OCI-LY1 (cell line): ENCODE measurements around the gene TIPIN.

Experiments
- H2AFZ ChIP-seq: fragments of 200-600 bp; sonication (generic), shearing (Covaris generic); 2 replicates; pipeline ENCODE4 v1.6.0; 2014; ENCODE audit warnings: antibody characterized with exemption, mild to moderate bottlenecking, low read length
- H3F3A ChIP-seq: fragments of 200-600 bp; sonication (generic), shearing (Covaris generic); 2 replicates; pipeline ENCODE4 v1.6.0; 2014; ENCODE audit warnings: mild to moderate bottlenecking, antibody characterized with exemption, low read length, moderate library complexity; ENCODE audit not compliant: insufficient read depth
- H3K27ac ChIP-seq: fragments of 200-600 bp; sonication (generic); 2 replicates; pipeline ENCODE4 v1.5.1; 2014; ENCODE audit warnings: low read length, mixed run types, mild to moderate bottlenecking, low read depth; ENCODE audit not compliant: poor library complexity, severe bottlenecking
- H3K27me3 ChIP-seq: fragments of 200-600 bp; sonication (generic); 2 replicates; pipeline ENCODE4 v1.6.0; 2014; ENCODE audit warnings: antibody characterized with exemption, mild to moderate bottlenecking, low read length, moderate library complexity; ENCODE audit not compliant: insufficient read depth
- H3K36me3 ChIP-seq: fragments of 200-600 bp; sonication (generic); 2 replicates; pipeline ENCODE4 v1.6.1; 2014; ENCODE audit warnings: mild to moderate bottlenecking, antibody characterized with exemption, low read length, moderate library complexity, mixed read lengths; ENCODE audit not compliant: insufficient read depth
- H3K4me1 ChIP-seq: fragments of 200-600 bp; sonication (generic); 2 replicates; pipeline ENCODE4 v1.5.1; 2014; ENCODE audit warnings: mild to moderate bottlenecking, low read length, moderate library complexity; ENCODE audit not compliant: insufficient read depth, severe bottlenecking
- H3K4me2 ChIP-seq: fragments of 200-600 bp; sonication (generic), shearing (Covaris generic); 2 replicates; pipeline ENCODE4 v1.6.1; 2014; ENCODE audit warnings: low read length
- H3K4me3 ChIP-seq: fragments of 200-600 bp; sonication (generic); 2 replicates; pipeline ENCODE4 v1.5.1; 2014; ENCODE audit warnings: low read length, low read depth, mild to moderate bottlenecking, mixed read lengths; ENCODE audit not compliant: poor library complexity, severe bottlenecking
- H3K79me2 ChIP-seq: fragments of 200-600 bp; shearing (Covaris generic); 2 replicates; pipeline ENCODE4 v1.6.1; 2016; ENCODE audit warnings: mixed run types, low read length, mixed read lengths; ENCODE audit not compliant: insufficient read depth
- H3K9ac ChIP-seq: fragments of 200-600 bp; sonication (generic), shearing (Covaris generic); 2 replicates; pipeline ENCODE4 v1.6.1; 2014; ENCODE audit warnings: mild to moderate bottlenecking, low read length, mixed read lengths
- H3K9me2 ChIP-seq: fragments of 200-600 bp; sonication (generic), shearing (Covaris generic); 2 replicates; pipeline ENCODE4 v1.6.1; 2014; ENCODE audit warnings: low read depth, mild to moderate bottlenecking, low read length, mixed read lengths
- H3K9me3 ChIP-seq: fragments of 200-600 bp; shearing (Covaris generic); 2 replicates; pipeline ENCODE4 v1.6.1; 2014; ENCODE audit warnings: low read length, mixed read lengths
- H4K20me1 ChIP-seq: fragments of 200-600 bp; sonication (generic), shearing (Covaris generic); 2 replicates; pipeline ENCODE4 v1.6.0; 2016; ENCODE audit warnings: mild to moderate bottlenecking, low read length; ENCODE audit not compliant: insufficient read depth
- EZH2 ChIP-seq: fragments of 200-600 bp; sonication (generic), shearing (Covaris generic); IDR thresholded peaks from 2 replicates; pipeline ENCODE4 v1.8.0; 2017; ENCODE audit warnings: borderline replicate concordance, mixed run types, mild to moderate bottlenecking, antibody characterized with exemption, low read length, moderate library complexity, mixed read lengths
- TF ChIP-seq, protein P1 (sequence below): fragments of 200-600 bp; sonication (generic), shearing (Covaris generic); IDR thresholded peaks from 2 replicates; pipeline ENCODE4 v1.5.1; 2017; ENCODE audit warnings: mild to moderate bottlenecking, antibody characterized with exemption, low read length, moderate library complexity, mixed read lengths

Gene TIPIN

GRCh38 chr15:66374179-66374578 is 17.7 kb upstream of the TIPIN start:
- no peak overlapping the region for H2AFZ ChIP-seq
- H3K27ac ChIP-seq: no peak overlapping the region
- H3K4me1 ChIP-seq: peaks cover 16% of the 10 kb centered on the region
- H3K79me2 ChIP-seq: no peaks in the 10 kb centered on the region
- no peaks in the 10 kb centered on the region for H3K9me3 ChIP-seq
- no peak for TF ChIP-seq EZH2
- TF ChIP-seq, protein P1, sequence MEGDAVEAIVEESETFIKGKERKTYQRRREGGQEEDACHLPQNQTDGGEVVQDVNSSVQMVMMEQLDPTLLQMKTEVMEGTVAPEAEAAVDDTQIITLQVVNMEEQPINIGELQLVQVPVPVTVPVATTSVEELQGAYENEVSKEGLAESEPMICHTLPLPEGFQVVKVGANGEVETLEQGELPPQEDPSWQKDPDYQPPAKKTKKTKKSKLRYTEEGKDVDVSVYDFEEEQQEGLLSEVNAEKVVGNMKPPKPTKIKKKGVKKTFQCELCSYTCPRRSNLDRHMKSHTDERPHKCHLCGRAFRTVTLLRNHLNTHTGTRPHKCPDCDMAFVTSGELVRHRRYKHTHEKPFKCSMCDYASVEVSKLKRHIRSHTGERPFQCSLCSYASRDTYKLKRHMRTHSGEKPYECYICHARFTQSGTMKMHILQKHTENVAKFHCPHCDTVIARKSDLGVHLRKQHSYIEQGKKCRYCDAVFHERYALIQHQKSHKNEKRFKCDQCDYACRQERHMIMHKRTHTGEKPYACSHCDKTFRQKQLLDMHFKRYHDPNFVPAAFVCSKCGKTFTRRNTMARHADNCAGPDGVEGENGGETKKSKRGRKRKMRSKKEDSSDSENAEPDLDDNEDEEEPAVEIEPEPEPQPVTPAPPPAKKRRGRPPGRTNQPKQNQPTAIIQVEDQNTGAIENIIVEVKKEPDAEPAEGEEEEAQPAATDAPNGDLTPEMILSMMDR: no peak
- no peak overlapping the region for H3K9ac ChIP-seq
- no peak overlapping the region for H3K4me3 ChIP-seq
- H3K36me3 ChIP-seq: no peaks in the 10 kb centered on the region
- H3K27me3 ChIP-seq: no peaks in the 10 kb centered on the region
- no peaks in the 10 kb centered on the region for H3F3A ChIP-seq
- H3K9me2 ChIP-seq: no peaks in the 10 kb centered on the region
- H3K4me2 ChIP-seq: no peak overlapping the region
- no peaks in the 10 kb centered on the region for H4K20me1 ChIP-seq

DNA sequence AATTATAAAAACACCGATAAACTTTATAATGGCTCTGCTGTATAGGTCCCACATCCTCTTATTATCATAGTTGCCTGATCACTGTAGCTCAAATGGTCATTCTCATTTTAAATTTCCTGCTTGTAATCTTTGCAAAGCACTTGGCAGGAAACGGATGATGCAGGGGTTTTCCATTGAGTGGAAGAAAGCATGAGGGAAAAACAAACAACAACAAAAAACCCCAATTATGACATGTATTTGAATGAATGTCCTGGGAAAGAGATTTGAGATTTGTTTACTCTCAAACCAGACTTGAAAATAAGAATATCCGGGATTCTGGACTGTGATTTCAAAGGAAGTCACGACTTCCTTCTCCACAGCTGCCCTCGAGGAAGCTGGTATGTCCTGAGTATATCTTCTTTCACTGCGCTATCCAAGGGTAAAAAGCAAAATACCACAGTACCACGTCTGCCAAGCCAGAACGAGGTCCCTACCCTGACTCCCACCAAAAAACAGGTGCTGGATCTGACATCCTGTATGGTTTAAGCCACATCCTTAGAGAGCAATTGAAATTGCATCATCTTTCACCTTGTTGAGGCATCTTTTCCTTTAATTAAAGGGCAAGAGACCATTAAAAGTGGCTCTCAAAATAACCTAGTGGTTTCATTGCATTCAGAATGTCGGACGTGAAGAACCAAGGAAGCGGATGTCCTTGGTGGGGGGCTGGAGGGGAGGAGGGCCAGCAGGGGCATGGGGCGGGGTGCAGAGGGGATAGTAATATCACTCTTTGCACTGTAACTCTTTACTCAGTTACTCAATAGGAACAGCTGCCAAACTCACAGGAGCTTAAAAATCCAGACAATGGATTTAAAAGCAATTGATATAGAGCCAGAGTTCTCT is 13.5 kb upstream of the TIPIN start:
- Histone ChIP-seq H3K79me2 (no peaks in the 10 kb centered on the region), H3K4me3 (peak overlapping the region; percentile 29), H4K20me1 (no peaks in the 10 kb centered on the region), H3K9ac (peak overlapping the region; percentile 6; the same call in 1 of the 2 replicates), H3K27me3 (no peaks in the 10 kb centered on the region), H2AFZ (peak overlapping the region; percentile 51; the same call in 1 of the 2 replicates), H3K4me1 (peaks cover 19% of the 10 kb centered on the region), H3K9me2 (no peaks in the 10 kb centered on the region), H3F3A (no peaks in the 10 kb centered on the region), H3K36me3 (no peaks in the 10 kb centered on the region), H3K27ac (peak overlapping the region; percentile 47), H3K9me3 (no peaks in the 10 kb centered on the region), H3K4me2 (peak overlapping the region; percentile 59)
- TF ChIP-seq, protein P1: no peak
- no peak for TF ChIP-seq EZH2

- TF ChIP-seq, protein P1: no peak
- no peak for TF ChIP-seq EZH2
- H3K9me2 ChIP-seq: no peaks in the 10 kb centered on the region
- H3K9me3 ChIP-seq: no peaks in the 10 kb centered on the region
- H4K20me1 ChIP-seq: no peaks in the 10 kb centered on the region
- no peak overlapping the region for H3K4me2 ChIP-seq
- H3F3A ChIP-seq: no peaks in the 10 kb centered on the region
- H3K9ac ChIP-seq: no peak overlapping the region
- no peaks in the 10 kb centered on the region for H3K36me3 ChIP-seq
- H3K4me3 ChIP-seq: no peak overlapping the region
- no peaks in the 10 kb centered on the region for H3K79me2 ChIP-seq
- H2AFZ ChIP-seq: no peak overlapping the region
- H3K27ac ChIP-seq: no peak overlapping the region
- peaks cover 12% of the 10 kb centered on the region for H3K4me1 ChIP-seq
- H3K27me3 ChIP-seq: no peaks in the 10 kb centered on the region
Measured at GRCh38 chr15:66364944-66365528, 8.6 kb upstream of the TIPIN start.
